Fibroblast of skin of back (primary cell): ENCODE results near the gene NYAP2.
A peak's percentile ranks its signal among the peaks of the same experiment; 100 is the strongest.

Experiments used
- DNase-seq: peaks from one replicate; pipeline ENCODE4 v3.0.0-alpha.2; 2013

Gene NYAP2

DNA sequence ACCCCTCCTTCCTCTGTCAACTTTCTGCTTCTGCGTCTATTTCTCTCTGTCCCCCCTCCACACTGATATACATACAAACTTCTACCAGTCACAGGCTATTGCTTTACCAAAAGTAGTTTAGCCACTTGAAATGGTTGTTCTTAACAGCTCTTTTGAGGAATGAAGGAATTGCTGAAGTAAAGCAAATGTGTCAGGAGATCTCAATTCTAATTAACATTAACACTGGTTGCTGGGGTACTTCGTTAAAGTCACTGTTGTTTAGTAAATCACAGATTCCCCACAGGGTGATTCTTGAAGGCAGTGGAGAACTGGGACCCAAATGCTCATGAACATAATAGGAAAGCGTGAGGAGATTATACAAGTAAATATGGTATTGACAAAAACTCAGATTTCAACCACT, 232.8 kb downstream of the NYAP2 start:
- DNase-seq: no peak

DNA sequence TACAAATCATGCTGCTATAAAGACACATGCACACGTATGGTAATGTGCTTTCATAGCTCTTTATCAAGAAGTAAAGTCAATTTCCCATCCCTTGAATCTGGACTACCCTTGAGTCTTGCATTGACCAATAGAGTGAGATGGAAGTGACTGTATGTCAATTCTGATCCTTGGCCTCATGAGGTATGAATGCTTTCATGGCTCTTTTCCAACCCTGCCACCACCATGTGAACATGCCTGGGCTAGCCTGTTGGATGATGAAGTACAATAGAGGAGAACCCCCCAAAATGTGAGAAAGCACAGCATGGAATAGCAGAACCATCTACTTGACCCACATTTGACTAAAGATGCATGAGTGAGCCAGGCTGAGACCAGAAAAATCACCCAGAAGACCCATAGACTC, 237.0 kb downstream of the NYAP2 start:
- no peak for DNase-seq

DNA sequence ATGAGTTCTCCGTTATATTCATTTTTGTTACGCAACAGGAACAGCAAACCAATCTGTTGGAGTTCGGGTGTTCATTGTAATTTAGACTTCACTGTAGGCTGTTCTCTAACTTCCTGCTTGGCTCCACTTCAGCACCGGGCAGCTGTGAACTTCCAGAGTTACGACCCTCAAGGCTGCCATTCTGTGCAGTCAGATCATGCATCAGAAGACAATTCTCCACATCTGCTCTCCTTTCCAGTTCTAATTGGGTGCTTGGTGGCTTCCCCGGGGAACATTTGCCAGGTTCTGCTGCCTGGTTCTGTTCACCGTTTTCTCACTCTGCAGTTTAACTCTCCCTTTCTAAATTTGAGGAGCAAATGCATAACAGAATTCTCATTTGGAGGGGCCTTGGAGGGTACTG, 237.7 kb downstream of the NYAP2 start:
- peak; percentile 2 for DNase-seq

DNA sequence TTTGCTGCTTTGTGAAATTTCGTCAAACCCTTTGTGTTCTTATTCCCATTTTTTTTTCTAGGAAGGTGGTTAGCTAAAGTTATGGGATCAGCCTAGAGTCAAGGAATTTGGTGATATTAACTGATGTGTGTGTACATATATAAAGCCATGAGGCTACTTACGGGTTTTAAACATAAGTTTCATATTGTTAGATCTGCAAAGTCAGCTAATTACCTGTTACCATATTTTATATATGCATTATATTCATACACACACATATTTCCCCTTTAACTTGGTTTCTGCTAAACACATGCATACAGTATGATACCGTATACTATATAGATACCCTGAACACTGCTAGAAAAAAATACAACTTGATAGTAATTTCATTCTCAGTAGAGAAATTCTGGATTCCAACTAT, 241.0 kb downstream of the NYAP2 start:
- DNase-seq: no peak

DNA sequence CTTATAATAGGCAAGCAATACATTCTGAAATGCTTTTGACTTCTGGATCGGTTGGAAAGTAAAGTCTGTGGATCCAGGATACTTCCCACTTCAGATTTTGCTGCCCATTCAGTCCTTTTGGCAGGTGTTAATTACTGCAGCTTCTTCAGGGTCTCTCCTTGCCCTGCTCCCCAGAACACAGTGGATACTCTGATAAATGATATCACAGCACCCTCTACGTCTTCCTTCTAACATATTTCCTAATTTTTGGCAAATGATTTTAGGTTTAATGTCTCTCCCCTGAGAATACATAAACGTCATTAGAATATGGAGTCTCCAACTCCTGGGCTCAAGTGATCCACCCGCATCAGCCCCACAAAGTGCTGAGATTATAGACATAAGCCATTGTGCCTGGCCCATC, 249.8 kb downstream of the NYAP2 start:
- DNase-seq: no peak

DNA sequence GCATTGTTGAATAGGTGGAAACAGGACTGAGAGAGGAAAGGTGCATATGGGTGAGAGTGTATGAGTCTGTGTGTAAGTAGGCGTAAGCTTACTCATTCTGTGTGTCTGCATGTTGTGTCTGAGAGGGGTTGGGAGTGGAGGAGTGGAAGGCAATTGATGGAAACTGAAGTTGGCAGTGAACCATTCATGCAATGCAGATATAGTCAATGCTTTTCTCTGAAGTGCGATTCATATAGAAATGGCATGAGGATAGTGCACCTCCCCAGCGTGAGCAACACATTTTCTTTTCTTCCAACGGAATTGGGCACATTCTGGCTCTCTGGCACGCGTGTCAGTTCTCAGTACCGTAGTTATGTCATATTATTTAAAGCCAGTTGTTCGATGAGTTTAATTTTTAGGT, 250.5 kb downstream of the NYAP2 start:
- no peak for DNase-seq

DNA sequence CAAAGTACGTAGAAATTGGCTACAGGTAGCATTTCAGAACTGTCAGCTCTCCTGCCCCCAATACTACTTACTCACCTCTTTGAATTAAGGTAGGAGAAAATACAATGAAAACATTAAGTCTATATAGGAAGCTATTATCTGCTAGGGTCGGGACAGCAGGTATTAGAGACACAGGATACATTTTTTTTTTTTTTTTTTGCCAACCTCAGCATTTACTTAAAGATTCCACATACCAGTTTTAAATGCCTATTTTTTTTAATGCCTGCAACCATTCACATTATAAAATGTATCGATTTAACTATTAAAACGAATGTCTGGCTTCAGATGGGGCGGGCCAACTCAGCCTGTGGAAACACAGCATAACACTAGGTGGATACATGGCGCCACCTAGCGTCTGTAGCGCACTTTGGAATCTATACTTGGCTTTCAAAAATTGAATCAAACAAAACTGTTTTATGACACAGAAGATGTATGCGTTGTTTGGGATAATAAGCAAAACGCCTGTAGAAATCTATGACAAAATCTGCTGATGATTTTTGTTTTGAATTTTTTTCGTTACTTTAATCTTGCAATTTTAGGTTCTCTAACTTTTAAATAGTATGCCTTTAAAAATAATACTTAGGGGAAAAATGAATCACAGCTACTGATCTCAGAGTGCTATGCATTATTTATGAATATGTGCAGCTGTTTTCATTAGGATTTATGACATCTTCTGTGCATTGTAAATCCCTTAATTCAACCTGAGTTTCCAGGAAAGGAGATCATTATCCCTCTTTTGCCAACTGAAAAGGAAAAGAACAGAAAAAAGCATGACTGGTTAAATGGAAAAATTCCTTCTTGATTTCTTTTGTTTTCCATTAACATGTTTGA, 261.0 kb downstream of the NYAP2 start:
- peak; percentile 62 for DNase-seq

DNA sequence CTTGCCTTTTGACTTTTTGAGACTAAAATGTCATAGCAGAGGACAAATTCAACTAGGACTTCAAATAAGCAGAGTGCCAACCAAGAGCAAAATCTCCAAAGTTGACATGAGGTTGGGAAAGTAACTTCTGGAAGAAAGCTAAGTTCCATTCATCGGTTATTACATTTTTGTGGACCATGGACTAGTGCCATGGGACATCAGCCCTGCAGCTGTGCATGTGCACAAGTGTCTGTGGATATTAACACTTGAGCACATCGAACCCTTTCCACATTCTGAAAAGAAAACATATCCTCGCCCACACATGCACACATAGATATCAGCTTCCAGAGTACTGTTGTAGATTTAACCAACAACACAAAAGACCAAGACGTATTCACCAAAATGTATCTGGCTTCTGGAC, 262.6 kb downstream of the NYAP2 start:
- no peak for DNase-seq

DNA sequence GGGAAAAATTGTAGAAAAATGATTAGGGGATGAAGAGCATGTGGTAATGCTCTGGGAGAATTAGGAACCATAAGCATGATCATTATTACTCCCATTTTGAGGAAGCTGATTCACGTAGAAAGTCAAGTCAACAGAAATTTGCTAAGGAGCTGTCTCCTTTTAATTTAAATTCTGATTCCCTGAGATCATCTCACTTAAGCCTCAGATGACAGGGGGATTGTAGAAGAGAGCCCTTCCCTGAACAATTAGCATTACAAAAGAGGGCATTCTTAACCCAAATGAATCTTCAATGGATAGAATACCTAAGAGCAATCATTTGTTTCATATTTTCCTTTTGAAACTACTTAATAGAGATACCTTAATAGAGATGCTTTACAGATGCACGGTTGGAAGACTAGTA, 267.9 kb downstream of the NYAP2 start:
- DNase-seq: peak; percentile 11

DNA sequence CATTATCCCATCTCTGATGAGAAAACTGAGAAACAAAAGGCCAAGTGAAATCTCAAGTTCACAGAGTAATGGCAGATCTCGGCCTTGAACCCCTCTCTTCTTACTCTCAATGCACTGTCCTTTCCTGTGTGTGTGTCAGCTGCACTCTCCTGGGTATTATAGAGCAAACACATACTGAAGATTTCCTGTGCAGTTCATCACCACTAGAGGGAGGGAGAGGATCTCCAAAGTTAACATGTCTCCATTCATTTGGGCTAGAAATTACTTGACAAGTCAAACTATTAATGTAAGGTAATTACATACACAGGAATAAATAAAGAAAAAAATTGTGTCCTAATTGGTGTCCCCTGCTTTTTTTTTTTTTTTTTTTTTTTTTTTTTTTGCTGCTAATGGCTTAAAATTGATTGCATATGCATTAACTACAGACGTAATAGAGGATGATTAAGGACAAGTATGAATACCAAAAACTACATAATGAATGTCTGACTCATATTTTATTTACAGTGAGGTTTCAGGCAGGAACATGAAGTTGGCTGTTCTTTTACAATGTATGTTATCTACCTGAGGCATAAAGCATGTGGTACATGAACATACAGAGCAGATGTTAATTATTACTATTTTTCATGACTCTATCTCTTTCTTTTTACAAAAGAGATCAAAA, 269.2 kb downstream of the NYAP2 start:
- peak; percentile 74 for DNase-seq

DNA sequence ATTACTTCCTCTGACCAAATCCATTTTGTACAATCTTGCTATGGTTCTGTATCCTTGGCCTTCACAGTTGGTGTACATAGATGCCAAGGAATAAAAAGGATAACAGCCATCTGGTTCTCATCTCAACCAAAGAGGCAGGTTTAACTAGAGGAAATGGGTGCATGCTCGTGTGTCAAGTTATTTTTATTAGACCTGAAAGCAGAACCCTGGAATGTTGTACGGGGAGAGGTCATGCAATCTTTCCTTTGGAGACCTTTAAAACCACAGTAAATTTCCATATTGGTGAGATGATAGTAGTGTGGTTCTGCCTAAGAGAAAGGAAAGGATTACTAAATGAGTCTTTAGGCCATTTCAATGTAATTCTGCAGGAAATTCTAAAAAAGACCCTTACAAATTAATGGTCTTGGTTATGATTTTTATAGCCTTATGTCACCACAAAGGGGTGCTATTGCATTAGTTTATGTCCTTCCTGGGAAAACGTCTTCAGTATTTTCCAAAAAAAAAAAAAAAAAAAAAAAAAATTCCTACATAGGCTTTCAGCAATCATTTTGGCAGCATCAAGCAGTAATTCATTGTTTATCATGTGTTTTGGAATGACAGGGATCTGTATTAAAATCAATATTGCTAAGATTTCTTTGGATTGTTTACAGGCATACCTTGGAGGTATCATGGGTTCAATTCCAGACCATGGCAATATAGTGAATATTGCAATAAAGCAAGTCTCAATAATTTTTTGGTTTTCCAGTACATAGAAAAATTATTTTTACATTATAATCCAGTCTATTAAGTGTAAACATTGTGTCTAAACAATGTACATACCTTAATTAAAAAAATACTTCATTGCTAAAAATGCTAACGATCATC, 270.8 kb downstream of the NYAP2 start:
- peak; percentile 42 for DNase-seq

DNA sequence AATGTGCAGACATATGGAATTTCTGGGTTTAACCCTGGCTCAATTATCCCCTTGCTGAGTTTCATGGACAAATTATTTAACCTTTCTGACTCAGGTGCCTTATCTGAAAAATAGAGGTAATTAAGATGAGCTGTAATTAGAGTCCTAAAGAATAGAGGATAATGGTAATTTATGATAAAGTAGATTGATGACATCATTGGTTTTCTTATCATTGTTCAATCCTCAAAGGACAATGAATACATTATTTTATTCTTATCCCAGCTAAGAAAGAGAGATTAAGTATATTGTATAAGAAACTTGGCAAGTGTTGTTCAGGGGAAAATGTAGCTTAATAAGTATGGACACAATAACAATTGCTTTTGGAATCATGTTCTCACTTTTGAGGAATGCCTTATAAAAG, 279.3 kb downstream of the NYAP2 start:
- no peak for DNase-seq

DNA sequence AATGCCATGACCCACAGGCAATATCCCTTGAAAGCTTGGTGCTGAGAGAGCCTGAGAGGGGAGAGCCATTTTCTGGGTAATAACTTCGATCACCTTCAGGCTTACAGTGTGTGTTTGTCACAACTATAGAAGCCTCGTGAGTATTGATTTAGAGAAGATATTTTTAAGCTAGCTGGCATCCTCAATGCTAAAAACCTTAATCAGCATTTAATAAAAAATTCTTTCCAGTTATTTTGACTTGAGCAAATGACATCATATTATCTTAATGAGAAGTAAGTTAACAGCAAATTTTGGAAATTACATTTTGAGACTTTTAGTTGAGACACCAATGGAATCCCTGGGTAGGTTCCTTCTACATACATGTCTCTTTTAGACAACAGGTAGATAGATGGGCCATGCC, 283.7 kb downstream of the NYAP2 start:
- DNase-seq: no peak

DNA sequence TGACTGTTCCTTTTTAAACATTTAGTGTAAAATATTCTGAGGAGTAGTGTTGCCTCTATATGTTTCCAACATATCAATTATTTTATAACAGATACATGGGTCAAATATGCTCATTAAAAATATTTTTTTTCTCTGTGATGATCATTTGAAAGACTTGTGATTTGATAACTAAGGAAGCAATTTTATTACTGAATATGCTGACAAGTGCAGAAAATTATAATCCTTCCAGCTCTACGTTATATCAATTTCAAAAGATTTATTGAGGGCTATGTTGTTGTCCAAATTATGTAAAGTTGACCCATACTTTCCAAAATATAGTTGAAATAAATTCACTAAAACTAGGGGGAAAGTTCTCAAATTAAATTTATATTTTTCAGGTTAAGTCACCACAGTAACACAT, 290.6 kb downstream of the NYAP2 start:
- DNase-seq: no peak

DNA sequence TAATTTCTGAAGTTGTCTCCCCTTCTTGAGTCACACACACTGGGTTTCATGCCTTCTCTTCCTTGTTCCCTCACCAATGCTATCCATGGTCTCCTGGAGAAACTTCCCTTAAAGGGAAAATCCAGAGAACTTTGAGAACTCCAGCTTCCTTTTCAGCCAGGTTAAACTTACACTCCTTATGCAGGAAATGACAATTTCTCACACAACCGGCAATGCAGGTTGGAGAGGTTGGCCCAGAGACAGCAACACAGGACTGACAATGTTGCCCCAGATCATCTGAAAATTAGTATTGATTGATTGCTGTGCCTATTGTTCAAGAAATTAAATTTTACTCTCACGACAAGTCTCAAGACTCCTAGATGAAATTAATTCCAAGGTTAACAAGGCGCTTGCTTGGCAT, 292.2 kb downstream of the NYAP2 start:
- DNase-seq: no peak

DNA sequence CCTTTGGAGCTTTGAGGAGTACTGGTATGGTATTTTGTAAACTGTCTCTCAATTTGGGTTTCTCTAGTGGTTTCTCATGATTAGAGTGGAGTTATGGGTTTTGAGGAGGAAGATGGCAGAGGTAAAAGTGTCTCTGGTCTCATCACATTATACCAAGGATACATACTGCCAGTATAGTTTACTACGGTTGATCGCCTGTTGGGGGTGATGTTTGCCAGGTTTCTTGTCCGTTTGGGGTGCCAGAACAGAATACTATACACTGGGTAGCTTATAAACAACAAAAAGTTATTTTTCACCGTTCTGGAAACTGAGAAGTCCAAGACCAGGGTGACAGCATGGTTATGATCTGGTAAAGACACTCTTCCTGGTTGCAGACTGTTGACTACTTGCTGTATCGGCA, 293.7 kb downstream of the NYAP2 start:
- no peak for DNase-seq

DNA sequence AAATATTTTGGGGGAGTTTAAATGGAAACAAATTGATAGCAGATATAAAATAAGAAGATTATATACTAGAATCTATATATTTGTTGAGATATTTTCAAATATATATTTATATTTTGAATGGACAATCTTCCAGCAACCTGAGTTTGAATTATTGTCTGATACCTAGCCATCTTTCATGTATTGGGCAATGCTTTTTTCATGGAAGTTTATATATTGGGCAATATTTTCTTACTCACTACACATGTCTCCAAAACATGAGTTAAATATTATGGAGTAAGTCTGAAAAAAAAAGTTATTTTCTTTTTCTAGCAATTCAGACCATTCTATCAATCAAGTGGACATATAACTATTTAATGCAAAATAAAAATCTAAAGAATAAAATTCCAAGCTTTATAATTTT, 295.2 kb downstream of the NYAP2 start:
- no peak for DNase-seq

DNA sequence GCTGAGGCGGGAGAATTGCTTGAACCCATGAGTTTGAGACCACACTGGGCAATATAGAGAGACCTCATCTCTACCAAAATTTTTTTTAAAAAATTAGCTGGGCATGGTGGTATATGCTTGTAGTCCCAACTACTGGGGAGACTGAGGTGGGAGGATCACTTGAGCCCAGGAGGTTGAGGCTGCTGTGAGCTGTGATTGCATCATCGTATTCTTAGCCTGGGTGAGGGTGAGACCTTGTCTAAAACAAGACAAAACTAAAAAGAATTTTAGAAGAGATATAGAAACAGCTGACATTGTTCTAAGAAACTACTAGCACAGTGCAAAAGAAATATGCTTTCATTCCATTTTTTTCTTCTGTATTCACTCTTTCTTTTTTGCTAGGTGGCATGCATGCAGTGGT, 298.4 kb downstream of the NYAP2 start:
- DNase-seq: no peak
